ENCODE results near the gene RAE1. TPM values are rescaled to one million over a fixed set of nuclear protein-coding genes. Genes with fewer than 3 reads are reported as not detected.

The RAE1 gene
- total and polyA plus RNA-seq, 2 of the 8 experiments (the other 6 are each of a cell fraction or from before 2014, with no cell fraction given), result 35.9 to 44.9 TPM

DNA sequence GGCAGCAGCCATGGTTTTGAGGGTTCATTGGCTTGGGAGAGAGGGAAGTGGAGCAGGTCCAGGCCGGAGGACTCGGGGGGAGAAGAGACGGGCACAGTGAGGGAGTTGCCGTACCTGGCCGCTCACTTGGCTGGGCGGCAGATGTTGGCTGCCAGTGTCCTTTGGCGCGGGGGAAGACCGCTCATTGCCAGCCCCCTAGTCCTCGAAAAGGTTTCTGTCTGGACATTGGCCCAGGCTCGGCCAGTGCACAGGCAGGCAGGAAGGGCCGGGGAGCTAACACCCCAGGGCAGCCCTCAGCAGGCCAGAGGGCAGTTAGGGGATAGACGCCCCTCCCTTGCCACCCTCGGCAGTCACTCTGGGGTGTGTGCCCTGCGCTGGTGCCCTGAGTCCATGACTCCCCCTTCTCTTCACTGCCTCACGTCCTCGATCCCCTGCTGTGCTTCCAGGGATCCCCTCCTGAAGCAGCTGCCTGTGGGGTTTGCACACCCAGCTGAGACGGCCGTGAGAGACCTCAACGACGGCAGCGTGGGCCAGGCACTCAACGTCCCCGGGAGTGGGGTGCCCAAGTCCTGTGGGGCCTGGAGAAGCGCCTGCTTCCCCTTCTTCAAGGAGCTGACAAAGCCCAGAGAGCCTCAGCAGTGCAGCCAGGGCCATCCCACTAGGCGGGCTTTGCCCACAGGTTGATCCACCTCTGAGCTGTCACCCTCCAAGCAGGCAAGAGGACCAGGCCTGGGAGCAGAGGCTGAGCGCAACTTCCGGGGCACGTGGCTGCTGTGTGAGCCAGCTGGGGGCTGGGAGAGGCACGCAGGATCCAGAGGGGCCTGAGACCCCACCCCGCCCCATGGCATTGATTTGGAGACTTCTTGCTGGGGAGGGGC lies 60.6 kb downstream of the RAE1 start:
- H2AFZ ChIP-seq (ENCODE audit: low read length), result no peak overlapping the region
- H3K36me3 ChIP-seq (ENCODE audit: control insufficient read depth in 2 of 4, insufficient read depth in 4 of 4, low read length in 3 of 4), result peaks cover 2 to 22% (median 11%) of the 10 kb centered on the region in 4 experiments; a peak in 6 of 8 replicates
- H4K20me1 ChIP-seq (replicated peaks in 1 of 2; ENCODE audit: control insufficient read depth in 1 of 2, insufficient read depth in 2 of 2, low read length in 2 of 2), result peaks cover 2 to 16% of the 10 kb centered on the region in 2 experiments
- H3K56ac ChIP-seq (replicated peaks; ENCODE audit: insufficient read length, low read depth, low read length), result no peak overlapping the region
- H3K79me1 ChIP-seq (ENCODE audit: low read depth, low read length), result no peaks in the 10 kb centered on the region
- no peak overlapping the region for H2AK5ac ChIP-seq (ENCODE audit: low read depth, low read length)
- ChIA-PET POLR2A (ENCODE audit: partially characterized antibody) (interaction anchor here (1.0 to 2.2 kb wide), 6 partner anchors 11 to 58 kb away, joined by 3 to 6 read pairs (median 3); partner anchors contain the start of gene RBM38), CTCF (ENCODE audit: partially characterized antibody) (interaction anchor here (1.0 to 3.0 kb wide), 6 partner anchors 10 to 87 kb away, joined by 3 to 18 read pairs (median 4); no protein-coding TSS in a partner anchor)
- no peak for FAIRE-seq
- H4K8ac ChIP-seq (ENCODE audit: extremely low read depth, insufficient read depth, low read length), result peak overlapping the region; percentile 76
- H3K4ac ChIP-seq (replicated peaks; ENCODE audit: insufficient read length, low read depth, low read length), result no peak overlapping the region
- no peak for DNase-seq (ENCODE audit: low read depth in 1 of 2, low spot score in 2 of 2)
- no peaks in the 10 kb centered on the region for H3K9me3 ChIP-seq (ENCODE audit: insufficient read depth in 2 of 2, low read depth in 1 of 2, low read length in 1 of 2)
- H3K4me1 ChIP-seq (replicated peaks in 1 of 4; ENCODE audit: control insufficient read depth in 3 of 4, insufficient read depth in 4 of 4, low read length in 3 of 4), result no peaks in the 10 kb centered on the region
- whole genome bisulfite sequencing, 2 experiments (ENCODE audit: extremely low coverage in 1 of 2, insufficient coverage in 1 of 2, insufficient read length in 1 of 2, insufficient replicate concordance in 2 of 2, low coverage in 1 of 2, low lambda C conversion rate in 2 of 2, missing lambda C conversion rate in 1 of 2), result 87% methylated on average over 26 of the region's 31 CpGs; no CpG with 5 or more reads in 1 of the 2 experiments
- H2BK5ac ChIP-seq (ENCODE audit: low read depth, low read length), result no peak overlapping the region
- no peak overlapping the region for H3K4me2 ChIP-seq (ENCODE audit: insufficient read depth in 1 of 2, low read depth in 2 of 2, low read length in 2 of 2)
- no peak overlapping the region for H4K5ac ChIP-seq (ENCODE audit: insufficient read length, low read depth, low read length)
- no peak overlapping the region for H4K91ac ChIP-seq (replicated peaks; ENCODE audit: insufficient read length, low read length)
- H3K9ac ChIP-seq (replicated peaks in 1 of 4; ENCODE audit: extremely low read depth in 1 of 4, low read depth in 3 of 4, low read length in 3 of 4), result no peak overlapping the region
- no peak overlapping the region; the same call in 1 of the 2 replicates for H3K27ac ChIP-seq (ENCODE audit: low read depth, low read length)
- H2BK20ac ChIP-seq (ENCODE audit: low read length), result no peak overlapping the region
- TF ChIP-seq SUZ12 (IDR thresholded peaks at IDR 0.05; ENCODE audit: low read length) (no peak), GTF2F1 (IDR thresholded peaks at IDR 0.05; ENCODE audit: borderline replicate concordance, low read depth, low read length) (no peak)
- no peak overlapping the region for H2BK120ac ChIP-seq (replicated peaks; ENCODE audit: low read depth, low read length)
- no peak overlapping the region for H2BK12ac ChIP-seq (ENCODE audit: low read depth, low read length)
- H3K23me2 ChIP-seq (ENCODE audit: low read depth, low read length), result no peaks in the 10 kb centered on the region
- no peak overlapping the region for H3K14ac ChIP-seq (ENCODE audit: insufficient read length)
- H3K23ac ChIP-seq (ENCODE audit: insufficient read length), result no peak overlapping the region
- no peak overlapping the region for H3K4me3 ChIP-seq (ENCODE audit: extremely low read depth in 1 of 4, insufficient read depth in 2 of 4, low read depth in 3 of 4, low read length in 4 of 4)
- no peak overlapping the region for H2BK15ac ChIP-seq (ENCODE audit: low read length)
- H3K18ac ChIP-seq (ENCODE audit: extremely low read depth, low read length), result no peak overlapping the region
- H3K27me3 ChIP-seq (replicated peaks in 1 of 4; ENCODE audit: control insufficient read depth in 3 of 4, extremely low read depth in 1 of 4, insufficient read depth in 3 of 4, low read length in 3 of 4), result no peaks in the 10 kb centered on the region
- no peaks in the 10 kb centered on the region for H3K79me2 ChIP-seq (ENCODE audit: control insufficient read depth in 1 of 2, insufficient read depth in 2 of 2, low read length in 2 of 2)

Measured in H1 (cell line).